Left renal cortex interstitium (tissue), 4 donors: ENCODE measurements around the gene VAC14. TPM values are rescaled to one million over a fixed set of nuclear protein-coding genes. Genes with fewer than 3 reads are reported as not detected.

ENCODE experiments used
- DNase-seq, 4 donors: peaks; one replicate each; pipeline ENCODE4 v3.0.0-alpha.2; 2013; ENCODE audit warnings: low read depth in 4 of 4, low spot score in 2 of 4, missing footprints in 1 of 4
- polyA plus RNA-seq, 4 donors: library from polyadenylated mRNA; unstranded; fragments of 120-200 nt; gene quantifications; one replicate each; pipeline ENCODE4 v1.2.1, GENCODE V29; 2013; ENCODE audit not compliant: insufficient read length in 4 of 4

VAC14 gene
- polyA plus RNA-seq, 4 donors = 38.8 to 48.3 (median 40.7) TPM

- DNase-seq = no peak
These were observed 34.3 kb downstream of the VAC14 start for GRCh38 chr16:70766658-70767057.

- no peak for DNase-seq
These were observed 34.8 kb downstream of the VAC14 start for GRCh38 chr16:70766176-70766575.

- no peak for DNase-seq
These were observed 35.5 kb downstream of the VAC14 start for GRCh38 chr16:70765491-70765890.

- DNase-seq = no peak
These were observed 36.3 kb downstream of the VAC14 start for GRCh38 chr16:70764632-70765031.

GRCh38 chr16:70760221-70760620 lies 40.7 kb downstream of the VAC14 start:
- no peak for DNase-seq

GRCh38 chr16:70759666-70760065 lies 41.3 kb downstream of the VAC14 start:
- DNase-seq = no peak

- no peak for DNase-seq
These were observed 42.2 kb downstream of the VAC14 start for GRCh38 chr16:70758786-70759185.

GRCh38 chr16:70757183-70757582 lies 43.8 kb downstream of the VAC14 start:
- DNase-seq = no peak

- no peak for DNase-seq
These were observed 44.9 kb downstream of the VAC14 start for GRCh38 chr16:70756071-70756470.

- DNase-seq = no peak
These were observed 45.9 kb downstream of the VAC14 start for GRCh38 chr16:70754851-70755600.

GRCh38 chr16:70754371-70754770 lies 46.6 kb downstream of the VAC14 start:
- DNase-seq = no peak

- DNase-seq = no peak
These were observed 47.1 kb downstream of the VAC14 start for GRCh38 chr16:70753694-70754325.

GRCh38 chr16:70753228-70753627 lies 47.7 kb downstream of the VAC14 start:
- no peak for DNase-seq

- DNase-seq = no peak
These were observed 48.5 kb downstream of the VAC14 start for GRCh38 chr16:70752426-70752825.

GRCh38 chr16:70751593-70751992 lies 49.4 kb downstream of the VAC14 start:
- DNase-seq = no peak

GRCh38 chr16:70750893-70751467 lies 50.0 kb downstream of the VAC14 start:
- peak in 1 of 4 donors; percentile 63 for DNase-seq

- no peak for DNase-seq
These were observed 51.0 kb downstream of the VAC14 start for GRCh38 chr16:70749681-70750601.

- no peak for DNase-seq
These were observed 51.8 kb downstream of the VAC14 start for GRCh38 chr16:70749006-70749678.

- no peak for DNase-seq
These were observed 53.0 kb downstream of the VAC14 start for GRCh38 chr16:70747703-70748631.
